H9 (cell line): ENCODE measurements around the gene GAGE13. TPM values are rescaled to one million over a fixed set of nuclear protein-coding genes. Genes with fewer than 3 reads are reported as not detected.

Experiments used
- DNase-seq: peaks from one replicate; pipeline ENCODE4 v3.0.0-alpha.2; 2017
- H2AFZ ChIP-seq: one replicate; pipeline ENCODE4 v1.6.1; 2013; ENCODE audit warnings: mild to moderate bottlenecking, low read length, control low read depth, moderate library complexity
- H2AK5ac ChIP-seq: 2 replicates; pipeline ENCODE4 v1.6.1; 2013; ENCODE audit warnings: low read length, control low read depth, mixed read lengths; ENCODE audit not compliant: insufficient read length
- H2BK120ac ChIP-seq: one replicate; pipeline ENCODE4 v1.6.1; 2013; ENCODE audit warnings: low read depth, mild to moderate bottlenecking, low read length, control low read depth, inconsistent platforms; ENCODE audit not compliant: poor library complexity, severe bottlenecking
- H2BK12ac ChIP-seq: 2 replicates; pipeline ENCODE4 v1.6.1; 2013; ENCODE audit warnings: low read length, control low read depth, mixed read lengths, low read depth; ENCODE audit not compliant: insufficient read length
- H2BK15ac ChIP-seq: 2 replicates; pipeline ENCODE4 v1.6.1; 2013; ENCODE audit warnings: low read depth, low read length, control low read depth
- H2BK20ac ChIP-seq: one replicate; pipeline ENCODE4 v1.6.1; 2013; ENCODE audit warnings: low read depth, mild to moderate bottlenecking, low read length, control low read depth, inconsistent platforms; ENCODE audit not compliant: poor library complexity, severe bottlenecking
- H2BK5ac ChIP-seq: 2 replicates; pipeline ENCODE4 v1.6.1; 2013; ENCODE audit warnings: low read length, control low read depth, mixed read lengths; ENCODE audit not compliant: insufficient read length
- H3K14ac ChIP-seq: 2 replicates; pipeline ENCODE4 v1.6.1; 2013; ENCODE audit warnings: low read length, control low read depth; ENCODE audit not compliant: insufficient read depth
- H3K18ac ChIP-seq: 2 replicates; pipeline ENCODE4 v1.6.1; 2013; ENCODE audit warnings: low read depth, mild to moderate bottlenecking, mixed read lengths, low read length, control low read depth; ENCODE audit not compliant: insufficient read length
- H3K23ac ChIP-seq: 2 replicates; pipeline ENCODE4 v1.6.1; 2013; ENCODE audit warnings: low read length, control low read depth, mixed read lengths, low read depth; ENCODE audit not compliant: insufficient read length
- H3K23me2 ChIP-seq: 2 replicates; pipeline ENCODE4 v1.6.1; 2013; ENCODE audit warnings: low read depth, mild to moderate bottlenecking, mixed read lengths, low read length, control low read depth; ENCODE audit not compliant: insufficient read length, poor library complexity, severe bottlenecking
- H3K27ac ChIP-seq: 2 replicates; pipeline ENCODE4 v1.5.1; 2013; ENCODE audit warnings: low read length, control low read depth, mixed read lengths, low read depth; ENCODE audit not compliant: insufficient read length
- H3K27me3 ChIP-seq: 2 replicates; pipeline ENCODE4 v1.6.1; 2013; ENCODE audit warnings: low read length, control low read depth, inconsistent platforms; ENCODE audit not compliant: insufficient read depth
- H3K4ac ChIP-seq: 2 replicates; pipeline ENCODE4 v1.6.1; 2013; ENCODE audit warnings: low read depth, mild to moderate bottlenecking, control low read depth, inconsistent platforms, low read length, moderate library complexity
- H3K4me1 ChIP-seq: 2 replicates; pipeline ENCODE4 v1.6.1; 2013; ENCODE audit warnings: low read length, control low read depth, inconsistent platforms; ENCODE audit not compliant: insufficient read depth
- H3K4me2 ChIP-seq: 2 replicates; pipeline ENCODE4 v1.6.1; 2013; ENCODE audit warnings: low read length, control low read depth, mixed read lengths; ENCODE audit not compliant: insufficient read length, insufficient read depth
- H3K56ac ChIP-seq: 2 replicates; pipeline ENCODE4 v1.6.1; 2013; ENCODE audit warnings: low read depth, mild to moderate bottlenecking, mixed read lengths, low read length, control low read depth; ENCODE audit not compliant: insufficient read length
- H3K79me1 ChIP-seq: 2 replicates; pipeline ENCODE4 v1.6.1; 2013; ENCODE audit warnings: low read depth, mild to moderate bottlenecking, moderate library complexity, low read length, control low read depth, inconsistent platforms; ENCODE audit not compliant: insufficient read depth, poor library complexity, severe bottlenecking
- H3K79me2 ChIP-seq: 2 replicates; pipeline ENCODE4 v1.6.1; 2013; ENCODE audit warnings: low read length, control low read depth, inconsistent platforms; ENCODE audit not compliant: insufficient read depth
- H3K9ac ChIP-seq: 2 replicates; pipeline ENCODE4 v1.6.1; 2013; ENCODE audit warnings: low read length, control low read depth, mixed read lengths; ENCODE audit not compliant: insufficient read length; ENCODE audit errors: extremely low read depth
- H3K9me3 ChIP-seq: one replicate; pipeline ENCODE4 v1.6.1; 2013; ENCODE audit warnings: low read depth, low read length, inconsistent platforms; ENCODE audit not compliant: control insufficient read depth
- H3T11ph ChIP-seq: one replicate; pipeline ENCODE4 v1.6.1; 2013; ENCODE audit warnings: mild to moderate bottlenecking, low read length, control low read depth, inconsistent platforms
- H4K20me1 ChIP-seq: one replicate; pipeline ENCODE4 v1.6.1; 2013; ENCODE audit not compliant: control insufficient read depth, insufficient read length, insufficient read depth
- H4K5ac ChIP-seq: 2 replicates; pipeline ENCODE4 v1.6.1; 2013; ENCODE audit warnings: low read depth, mild to moderate bottlenecking, mixed read lengths, low read length, control low read depth; ENCODE audit not compliant: insufficient read length
- H4K8ac ChIP-seq: replicated peaks from 2 replicates; pipeline ENCODE4 v1.6.1; 2013; ENCODE audit warnings: low read length, control low read depth, mixed read lengths, low read depth; ENCODE audit not compliant: insufficient read length
- H4K91ac ChIP-seq: 2 replicates; pipeline ENCODE4 v1.6.1; 2013; ENCODE audit warnings: low read depth, mild to moderate bottlenecking, moderate library complexity, mixed read lengths, low read length, control low read depth; ENCODE audit not compliant: insufficient read length
- H3K27ac Mint-ChIP-seq, 3 experiments: 2 replicates in 2 of 3; 3 replicates in 1 of 3; pipeline ENCODE4 v1.8.0; 2020 to 2021; ENCODE audit warnings: mixed read lengths in 3 of 3, mild to moderate bottlenecking in 1 of 3, moderate library complexity in 1 of 3
- H3K27me3 Mint-ChIP-seq: 2 replicates; pipeline ENCODE4 v1.8.0; 2021; ENCODE audit warnings: low read depth, mild to moderate bottlenecking, moderate library complexity, mixed read lengths
- H3K36me3 Mint-ChIP-seq, 3 experiments: 2 replicates in 2 of 3; 3 replicates in 1 of 3; pipeline ENCODE4 v1.8.0; 2020 to 2021; ENCODE audit warnings: low read depth in 3 of 3, mixed read lengths in 3 of 3; ENCODE audit not compliant: insufficient read depth in 1 of 3
- H3K4me1 Mint-ChIP-seq, 2 experiments: 2 replicates each; pipeline ENCODE4 v1.8.0; 2020; ENCODE audit warnings: mixed read lengths in 2 of 2
- H3K4me3 Mint-ChIP-seq, 2 experiments: 2 replicates in 1 of 2; 3 replicates in 1 of 2; pipeline ENCODE4 v1.8.0; 2020 to 2021; ENCODE audit warnings: mild to moderate bottlenecking in 2 of 2, mixed read lengths in 2 of 2, moderate library complexity in 1 of 2
- H3K9me3 Mint-ChIP-seq, 2 experiments: 2 replicates in 1 of 2; 3 replicates in 1 of 2; pipeline ENCODE4 v1.8.0; 2020; ENCODE audit warnings: mild to moderate bottlenecking in 2 of 2, mixed read lengths in 2 of 2, moderate library complexity in 1 of 2
- WGBS: extraction: QIAGEN DNeasy Blood & Tissue Kit; methylation state at CpG from one replicate; pipeline ENCODE4 v1.1.7; 2013; ENCODE audit warnings: missing lambda C conversion rate, low lambda C conversion rate, mixed read lengths; ENCODE audit not compliant: insufficient read length; ENCODE audit errors: extremely low coverage; 5-methylcytosine and 5-hydroxymethylcytosine counted together
- total RNA-seq: library from RNA; stranded (reverse); gene quantifications from 2 replicates; pipeline ENCODE4 v1.2.1, GENCODE V29; 2021
- TF ChIP-seq, protein P1 (sequence below): fragments of 200-600 bp; sonication (generic); conservative IDR thresholded peaks from 3 replicates; pipeline ENCODE4 v1.8.0; 2021; ENCODE audit warnings: antibody characterized with exemption, mild to moderate bottlenecking

Gene GAGE13
- total RNA-seq, 1 experiment from 2014 or later, result not detected

GRCh38 chrX:49286136-49286535 is 45.2 kb upstream of the GAGE13 start:
- H3K27me3 Mint-ChIP-seq, result peaks cover 2% of the 10 kb centered on the region
- Histone ChIP-seq H3K4me1 (no peaks in the 10 kb centered on the region), H3K9ac (no peak overlapping the region), H3T11ph (no peak overlapping the region), H3K23ac (no peak overlapping the region), H4K91ac (no peak overlapping the region), H2BK15ac (no peak overlapping the region), H3K56ac (no peak overlapping the region), H2BK12ac (no peak overlapping the region), H3K9me3 (peaks cover 18% of the 10 kb centered on the region), H4K5ac (no peak overlapping the region), H3K14ac (no peak overlapping the region), H3K27me3 (no peaks in the 10 kb centered on the region), H4K20me1 (no peaks in the 10 kb centered on the region), H3K4ac (no peak overlapping the region), H4K8ac (no peak overlapping the region), H3K79me1 (no peaks in the 10 kb centered on the region), H3K4me2 (no peak overlapping the region), H3K18ac (no peak overlapping the region), H2BK20ac (no peak overlapping the region), H2BK5ac (no peak overlapping the region), H3K79me2 (no peaks in the 10 kb centered on the region), H2AK5ac (no peak overlapping the region), H2AFZ (no peak overlapping the region), H3K23me2 (no peaks in the 10 kb centered on the region), H3K27ac (no peak overlapping the region), H2BK120ac (no peak overlapping the region)
- no peak overlapping the region for H3K4me3 Mint-ChIP-seq
- WGBS, result no CpG with 5 or more reads among the region's 18 CpGs
- DNase-seq, result no peak
- H3K36me3 Mint-ChIP-seq, result peaks cover 1 to 4% (median 4%) of the 10 kb centered on the region in 3 experiments; a peak in 5 of 7 replicates
- H3K9me3 Mint-ChIP-seq, result peaks cover 62 to 66% of the 10 kb centered on the region in 2 experiments
- no peak overlapping the region for H3K27ac Mint-ChIP-seq
- peaks cover 4 to 11% of the 10 kb centered on the region in 2 experiments; a peak in 3 of 4 replicates for H3K4me1 Mint-ChIP-seq
- TF ChIP-seq, protein P1, sequence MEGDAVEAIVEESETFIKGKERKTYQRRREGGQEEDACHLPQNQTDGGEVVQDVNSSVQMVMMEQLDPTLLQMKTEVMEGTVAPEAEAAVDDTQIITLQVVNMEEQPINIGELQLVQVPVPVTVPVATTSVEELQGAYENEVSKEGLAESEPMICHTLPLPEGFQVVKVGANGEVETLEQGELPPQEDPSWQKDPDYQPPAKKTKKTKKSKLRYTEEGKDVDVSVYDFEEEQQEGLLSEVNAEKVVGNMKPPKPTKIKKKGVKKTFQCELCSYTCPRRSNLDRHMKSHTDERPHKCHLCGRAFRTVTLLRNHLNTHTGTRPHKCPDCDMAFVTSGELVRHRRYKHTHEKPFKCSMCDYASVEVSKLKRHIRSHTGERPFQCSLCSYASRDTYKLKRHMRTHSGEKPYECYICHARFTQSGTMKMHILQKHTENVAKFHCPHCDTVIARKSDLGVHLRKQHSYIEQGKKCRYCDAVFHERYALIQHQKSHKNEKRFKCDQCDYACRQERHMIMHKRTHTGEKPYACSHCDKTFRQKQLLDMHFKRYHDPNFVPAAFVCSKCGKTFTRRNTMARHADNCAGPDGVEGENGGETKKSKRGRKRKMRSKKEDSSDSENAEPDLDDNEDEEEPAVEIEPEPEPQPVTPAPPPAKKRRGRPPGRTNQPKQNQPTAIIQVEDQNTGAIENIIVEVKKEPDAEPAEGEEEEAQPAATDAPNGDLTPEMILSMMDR, result no peak
